ENCODE measurements around the gene ZNF605.
"Not testable (repeated sequence)": the region's sequence is repeated elsewhere in the genome, so short reads cannot be mapped to it uniquely, and the experiment has no call there.

Gene ZNF605

DNA sequence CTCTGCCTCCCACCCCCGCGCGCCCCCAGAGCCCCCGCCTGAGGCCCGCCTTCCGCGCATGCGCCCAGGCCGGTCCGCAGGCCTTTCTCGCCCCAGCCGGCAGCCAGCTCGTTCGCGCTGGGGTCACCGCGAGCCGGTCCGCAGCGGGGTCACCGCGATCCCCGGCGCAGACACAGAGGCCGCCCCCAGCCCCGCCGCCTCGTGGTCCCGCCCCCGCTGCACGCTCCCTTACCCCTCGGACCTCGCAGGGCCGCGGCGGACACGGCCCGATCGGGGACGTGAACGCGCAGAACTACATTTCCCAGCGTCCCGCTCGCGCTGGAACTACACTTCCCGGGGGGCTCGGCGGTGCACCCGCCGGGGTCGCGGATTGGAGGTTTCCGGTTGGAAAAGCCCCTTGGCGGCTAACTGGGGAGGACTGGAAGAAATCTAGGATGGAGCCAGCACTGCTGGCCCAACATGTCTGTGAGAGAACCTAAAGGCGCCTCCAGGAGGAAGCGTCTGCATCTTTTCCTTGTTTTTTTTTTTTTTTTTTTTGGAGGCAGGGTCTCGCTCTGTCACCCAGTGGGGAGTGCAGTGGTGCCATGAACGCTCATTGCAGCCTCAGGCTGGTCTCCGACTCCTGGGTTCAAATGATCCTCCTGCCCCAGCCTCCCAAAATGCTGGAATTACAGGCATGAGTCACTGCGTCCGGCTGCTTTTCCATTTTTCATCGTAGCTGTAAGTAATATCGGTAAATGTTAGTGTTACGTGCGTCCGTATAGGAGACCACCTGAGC, at the start of gene ZNF605:
Gene ZNF605, minus strand, starts transcription at position 296 of the 778 bp plus-strand sequence. CDS start 10,671 bp downstream, outside the sequence.
- DNase-seq (ENCODE audit: low read depth): peak; percentile 73

DNA sequence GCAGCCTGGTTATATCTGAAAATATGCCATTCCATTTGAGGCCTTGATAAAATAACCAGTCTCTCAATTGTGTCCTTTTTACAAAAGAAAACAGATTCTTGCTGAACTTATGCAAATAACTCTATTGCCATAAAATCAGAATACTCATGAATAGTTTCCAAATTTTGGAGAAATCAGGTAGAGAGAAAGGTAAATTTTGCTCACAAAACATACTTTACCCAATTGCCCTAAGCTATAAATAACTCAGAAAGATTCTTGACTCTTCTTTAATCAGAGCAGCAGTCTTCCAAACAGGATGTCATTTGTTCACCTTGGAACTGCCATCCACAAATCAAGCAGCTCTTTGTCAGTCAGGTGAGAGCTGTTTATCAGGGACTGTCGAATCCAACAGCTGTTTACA, 42.6 kb upstream of the ZNF605 start:
- no peak for DNase-seq (ENCODE audit: low read depth)

DNA sequence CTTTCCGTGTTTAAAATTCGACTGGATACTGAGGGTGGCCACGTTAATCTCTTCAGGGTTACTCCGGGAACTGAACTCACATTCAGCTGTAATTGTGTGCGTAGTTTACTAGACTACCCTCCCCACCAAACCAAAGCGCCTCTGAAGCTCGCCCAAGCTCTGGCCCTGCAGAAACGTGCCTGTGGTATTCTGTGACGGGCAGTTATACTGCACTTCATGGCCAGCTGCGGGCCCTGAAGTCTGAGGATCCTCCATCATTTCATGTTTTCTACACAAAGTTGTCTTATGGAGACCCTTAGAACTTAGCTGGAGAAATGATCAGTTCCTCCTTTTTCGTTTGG, 30.7 kb upstream of the ZNF605 start:
- no peak for DNase-seq (ENCODE audit: low read depth)

DNA sequence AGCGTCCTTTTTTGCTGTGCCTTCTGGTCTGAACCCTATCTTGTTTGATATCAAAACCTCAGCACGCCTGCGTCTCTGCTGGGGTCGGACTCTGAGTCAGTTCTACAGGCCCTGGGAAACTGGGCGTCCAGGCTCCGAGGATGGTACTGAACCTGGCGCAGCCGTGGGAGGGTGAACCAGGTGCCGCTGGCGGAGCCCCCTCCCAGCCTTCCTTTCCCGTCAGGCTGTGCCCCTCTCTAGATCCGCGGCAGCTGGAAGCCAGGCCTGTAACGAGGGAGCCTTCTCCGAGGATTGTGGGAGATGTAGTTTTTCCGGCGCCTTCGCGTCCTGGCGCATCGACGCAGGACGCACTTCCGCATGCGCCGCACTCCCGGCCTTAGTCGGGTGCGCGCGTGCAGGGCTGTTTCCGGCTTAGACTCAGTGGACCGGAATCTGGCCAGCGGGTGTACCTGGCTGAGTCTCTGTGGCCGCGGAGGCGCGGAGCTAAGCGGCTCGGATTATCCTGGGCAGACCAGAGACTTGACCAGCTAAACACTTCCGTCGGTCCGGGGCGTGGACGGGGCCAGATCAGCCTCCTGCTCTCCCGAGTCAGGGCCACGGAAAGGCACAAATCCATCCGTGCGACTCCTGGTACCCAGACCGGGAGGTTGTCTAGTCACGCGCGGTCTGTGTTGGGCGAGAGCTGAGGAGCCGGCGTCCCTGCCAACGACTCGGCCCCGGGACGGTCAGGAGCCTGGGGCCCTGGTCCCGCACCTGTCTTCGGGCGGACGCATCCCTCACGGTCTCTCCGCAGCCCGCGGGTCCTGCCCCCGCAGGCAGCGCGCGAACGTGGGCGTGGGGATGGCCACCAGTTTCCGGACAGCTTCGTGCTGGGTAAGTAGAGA, 30.1 kb upstream of the ZNF605 start, which contains the start of gene ZNF26:
Gene ZNF26, plus strand, starts transcription at position 367 of the 884 bp plus-strand sequence. Its CDS starts 474 bp downstream, at position 841.
- DNase-seq (ENCODE audit: low read depth): peak; percentile 80

DNA sequence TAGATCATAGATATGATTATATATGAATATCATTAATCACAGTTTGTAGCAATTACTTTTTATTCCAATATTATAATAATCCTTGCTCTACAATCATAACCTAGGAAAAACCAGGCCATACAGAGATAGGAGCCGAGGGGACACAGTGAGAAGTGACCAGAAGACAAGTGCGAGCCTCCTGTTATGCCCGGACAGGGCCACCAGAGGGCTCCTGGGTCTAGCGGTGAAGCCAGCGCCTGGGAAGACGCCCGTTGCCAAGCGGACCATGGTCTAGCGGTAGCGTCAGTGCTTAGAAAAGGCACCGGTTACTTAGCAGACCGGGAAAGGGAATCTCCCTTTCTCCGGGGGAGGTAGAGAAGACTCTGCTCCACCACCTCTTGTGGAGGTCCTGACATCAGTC, 20.8 kb upstream of the ZNF605 start:
- not testable (repeated sequence) for DNase-seq (ENCODE audit: low read depth)

DNA sequence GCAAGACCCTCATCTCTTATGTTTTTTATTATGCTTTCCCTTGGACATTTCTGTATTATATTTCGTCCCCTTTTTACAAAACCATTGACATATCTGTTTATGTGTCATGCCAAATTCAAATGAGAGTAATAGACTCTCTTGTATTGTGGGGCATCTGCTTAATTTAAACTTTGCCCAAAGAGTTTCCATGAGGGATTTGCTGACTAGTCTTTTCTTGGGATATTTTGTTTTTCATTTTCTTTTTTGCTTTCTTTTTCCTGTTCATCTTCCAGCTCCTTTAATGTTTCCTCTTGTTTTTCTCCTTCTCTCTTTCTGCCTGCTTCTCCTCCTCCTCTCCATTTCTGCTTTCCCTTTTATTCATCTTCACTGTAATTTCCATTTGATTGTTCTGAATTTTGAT, 16.3 kb upstream of the ZNF605 start:
- DNase-seq (ENCODE audit: low read depth): no peak

DNA sequence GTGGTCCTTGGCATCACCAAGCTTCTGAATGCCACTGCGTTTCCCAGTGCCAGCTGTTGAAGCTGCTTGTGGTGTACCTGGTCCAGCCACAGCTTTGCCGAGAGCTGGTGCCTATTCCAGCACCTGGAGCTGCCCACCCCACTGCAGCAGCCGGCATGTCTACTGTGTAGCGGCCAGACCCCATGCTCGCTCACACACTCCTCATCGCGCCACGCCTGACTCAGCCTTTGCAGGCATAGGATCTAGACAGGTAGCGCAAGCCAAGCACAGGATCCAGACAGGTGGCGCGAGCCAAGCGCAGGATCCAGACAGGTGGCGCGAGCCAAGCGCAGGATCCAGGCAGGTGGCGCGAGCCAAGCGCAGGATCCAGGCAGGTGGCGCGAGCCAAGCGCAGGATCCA, 11.6 kb upstream of the ZNF605 start:
- no peak for DNase-seq (ENCODE audit: low read depth)

DNA sequence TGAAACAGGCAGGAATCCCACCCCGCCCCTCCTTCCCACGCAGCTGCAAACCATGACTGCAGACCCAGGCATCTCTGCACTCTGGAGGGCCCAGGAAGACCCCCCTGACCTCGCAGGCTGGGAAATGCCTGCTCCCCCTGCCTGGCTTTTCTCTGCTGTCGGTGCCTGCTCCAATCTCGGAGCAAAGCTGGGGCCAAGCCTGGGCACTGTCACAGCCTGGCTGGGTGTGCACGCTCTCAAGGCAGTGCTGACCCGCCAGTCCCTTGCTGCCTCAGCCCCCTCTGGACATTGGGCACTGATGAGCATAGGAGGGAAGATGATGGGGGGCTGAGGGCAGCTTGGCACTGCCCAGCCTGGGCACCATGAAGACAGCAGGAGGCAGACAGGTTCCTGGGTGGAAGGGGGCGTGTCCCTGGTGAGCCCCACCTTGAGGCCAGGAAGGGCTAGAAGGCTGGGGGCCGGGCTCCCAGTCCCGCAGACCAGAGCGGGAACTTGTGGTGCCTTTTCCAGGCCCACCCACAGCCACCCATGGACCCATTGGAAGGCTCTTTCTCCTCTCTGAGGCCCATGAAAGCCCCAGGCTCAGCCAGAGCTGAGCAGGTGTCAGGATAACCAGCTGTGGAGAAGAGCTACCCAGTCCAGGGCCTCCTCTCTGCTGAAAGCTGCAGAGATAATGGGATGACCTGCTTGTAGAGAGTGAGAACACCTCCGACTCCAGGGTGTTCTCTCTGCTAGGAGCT, 10.7 kb upstream of the ZNF605 start:
- no peak for DNase-seq (ENCODE audit: low read depth)

DNA sequence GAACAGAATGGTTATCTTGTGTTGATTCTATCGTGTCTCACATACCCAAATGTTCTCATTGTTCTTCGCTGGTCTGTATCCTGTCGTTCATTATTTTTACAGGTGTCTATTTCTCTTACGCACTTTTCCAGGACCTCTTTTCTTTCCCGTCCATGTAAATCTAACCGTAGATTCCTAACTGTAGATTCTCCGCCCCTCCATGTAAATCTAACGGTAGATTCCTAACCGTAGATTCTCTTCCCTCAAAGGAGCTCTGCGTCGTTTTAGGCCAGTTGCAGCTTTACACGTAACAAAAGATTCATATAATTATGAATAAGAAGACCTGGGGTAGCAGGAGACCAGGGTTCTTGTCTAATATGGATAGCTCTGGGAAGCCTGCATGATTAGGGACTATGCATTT, 9.7 kb upstream of the ZNF605 start:
- no peak for DNase-seq (ENCODE audit: low read depth)

DNA sequence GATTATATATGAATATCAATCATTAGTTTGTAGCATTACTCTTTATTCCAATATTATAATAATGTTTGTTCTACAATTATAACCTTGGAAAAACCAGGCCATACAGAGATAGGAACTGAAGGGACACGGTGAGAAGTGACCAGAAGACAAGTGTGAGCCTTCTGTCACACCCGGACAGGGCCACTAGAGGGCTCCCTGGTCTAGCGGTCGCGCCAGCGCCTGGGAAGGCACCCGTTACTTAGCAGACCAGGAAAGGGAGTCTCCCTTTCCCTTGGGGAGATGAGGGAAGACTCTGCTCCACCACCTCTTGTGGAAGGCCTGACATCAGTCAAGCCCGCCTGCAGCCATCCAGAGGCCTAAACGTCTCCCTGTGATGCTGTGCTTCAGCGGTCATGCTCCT, 7.8 kb upstream of the ZNF605 start:
- not testable (repeated sequence) for DNase-seq (ENCODE audit: low read depth)

DNA sequence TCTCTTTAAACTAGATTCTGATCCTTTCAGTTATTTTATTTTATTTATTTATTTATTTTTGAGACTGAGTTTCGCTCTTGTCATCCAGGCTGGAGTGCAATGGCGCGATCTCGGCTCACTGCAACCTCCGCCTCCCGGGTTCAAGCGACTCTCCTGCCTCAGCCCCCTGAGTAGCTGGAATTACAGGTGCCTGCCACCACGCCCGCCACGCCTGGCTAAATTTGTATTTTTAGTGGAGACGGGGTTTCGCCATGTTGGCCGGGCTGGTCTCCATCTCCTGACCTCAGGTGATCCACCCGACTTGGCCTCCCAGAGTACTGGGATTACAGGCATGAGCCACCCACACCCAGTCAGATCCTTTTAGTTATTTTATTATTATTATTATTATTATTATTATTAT, 5.7 kb upstream of the ZNF605 start:
- DNase-seq (ENCODE audit: low read depth): not testable (repeated sequence)

DNA sequence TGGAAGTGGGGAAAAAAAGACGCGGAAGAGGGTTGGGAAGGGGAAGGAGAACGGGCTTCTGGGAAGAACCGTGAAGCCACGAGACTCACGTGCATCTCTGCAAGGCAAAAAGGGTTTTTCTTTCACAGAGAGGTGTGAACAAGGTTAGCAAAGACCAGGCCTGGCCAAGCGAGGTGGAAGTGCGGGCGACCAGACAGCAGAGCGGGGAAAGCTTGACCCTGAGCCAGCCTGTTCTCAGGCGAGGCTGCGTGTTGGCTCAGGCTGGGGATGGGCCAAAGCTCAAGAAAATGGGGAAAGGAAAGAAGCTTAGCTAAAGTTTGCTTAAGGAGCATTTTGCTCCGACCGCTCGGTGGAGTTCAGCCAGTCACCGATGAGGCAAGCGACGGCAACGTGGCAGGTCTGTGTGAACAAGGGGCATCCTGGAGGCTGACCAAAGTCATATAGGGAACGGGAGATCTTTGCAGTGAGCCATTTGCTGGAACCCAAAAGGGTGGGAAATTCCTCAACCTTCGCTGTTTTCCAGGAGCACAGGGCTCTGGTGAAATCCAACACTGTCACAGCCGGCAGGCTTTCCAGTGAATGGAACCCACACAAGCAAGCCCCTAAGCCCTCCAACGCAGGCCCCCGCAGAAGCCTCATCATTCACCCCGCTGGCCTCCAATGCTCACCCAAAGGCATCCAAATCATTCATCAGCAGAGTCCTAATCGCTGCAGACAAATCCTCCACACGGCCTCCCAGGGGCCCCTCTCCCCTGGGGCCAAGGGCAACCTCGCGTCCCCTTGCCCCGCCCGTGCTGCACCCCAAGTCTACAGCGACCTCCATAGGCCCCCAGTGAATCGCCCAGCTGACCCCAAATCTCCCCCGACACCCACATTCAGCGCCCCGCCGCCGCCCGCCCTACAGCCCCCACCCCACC, 754 bp downstream of the ZNF605 start:
- no peak for DNase-seq (ENCODE audit: low read depth)

DNA sequence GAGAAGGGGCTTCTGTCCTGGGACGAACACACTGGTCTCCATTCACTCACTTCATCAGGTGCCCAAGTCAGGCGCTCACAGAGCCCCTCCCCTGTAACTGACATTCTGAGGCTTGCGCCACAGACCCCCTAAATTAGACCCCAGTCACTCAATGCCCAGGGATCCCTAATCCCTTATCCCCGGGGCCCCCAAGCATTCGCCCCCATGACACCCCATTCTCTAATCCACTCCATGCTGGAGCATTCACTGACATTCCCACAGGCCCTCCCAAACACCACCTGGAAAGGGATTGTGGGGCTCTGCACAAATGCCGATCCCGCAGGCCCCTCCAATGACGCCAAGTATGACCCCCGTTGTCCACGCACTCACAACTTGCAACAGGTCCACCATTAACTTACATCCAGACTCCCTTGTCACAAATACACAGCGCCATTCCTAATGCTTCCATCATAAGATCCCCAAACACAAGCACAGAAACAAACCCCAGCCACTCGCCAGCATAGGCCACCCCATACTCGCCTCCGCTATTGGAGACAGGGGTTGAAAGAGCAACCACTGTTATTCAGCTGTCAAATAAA, 1.5 kb downstream of the ZNF605 start:
- no peak for DNase-seq (ENCODE audit: low read depth)

DNA sequence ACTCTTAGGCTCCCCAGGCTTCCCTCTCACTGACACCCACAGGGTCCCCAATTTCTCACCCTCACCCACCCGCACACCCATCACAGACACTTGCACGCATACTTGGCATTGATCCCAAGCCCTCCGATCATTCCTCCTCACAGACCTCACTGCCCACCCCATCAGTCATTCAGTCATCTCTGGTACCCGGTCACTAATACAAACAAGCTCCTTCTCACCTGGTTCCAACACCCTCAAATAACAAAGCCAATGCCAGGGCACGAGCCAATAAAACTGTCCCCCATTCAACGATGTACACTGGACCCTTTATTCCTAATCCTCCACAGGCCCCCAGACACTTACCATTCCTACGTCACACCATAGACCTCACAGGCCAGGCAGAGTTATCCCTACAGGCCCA, 2.3 kb downstream of the ZNF605 start:
- no peak for DNase-seq (ENCODE audit: low read depth)

DNA sequence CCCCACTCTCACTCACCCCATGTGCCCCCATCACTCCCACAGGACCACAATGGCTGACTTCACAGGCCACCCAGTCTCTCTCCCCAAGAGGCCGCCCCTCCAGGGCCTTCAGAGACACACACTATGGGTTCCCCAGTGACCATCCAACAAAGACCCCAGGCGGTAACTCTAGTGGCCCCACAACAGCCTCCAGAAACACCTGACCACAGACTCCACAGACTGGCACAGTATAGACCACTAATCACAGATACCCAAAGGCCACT, 3.0 kb downstream of the ZNF605 start:
- DNase-seq (ENCODE audit: low read depth): no peak

DNA sequence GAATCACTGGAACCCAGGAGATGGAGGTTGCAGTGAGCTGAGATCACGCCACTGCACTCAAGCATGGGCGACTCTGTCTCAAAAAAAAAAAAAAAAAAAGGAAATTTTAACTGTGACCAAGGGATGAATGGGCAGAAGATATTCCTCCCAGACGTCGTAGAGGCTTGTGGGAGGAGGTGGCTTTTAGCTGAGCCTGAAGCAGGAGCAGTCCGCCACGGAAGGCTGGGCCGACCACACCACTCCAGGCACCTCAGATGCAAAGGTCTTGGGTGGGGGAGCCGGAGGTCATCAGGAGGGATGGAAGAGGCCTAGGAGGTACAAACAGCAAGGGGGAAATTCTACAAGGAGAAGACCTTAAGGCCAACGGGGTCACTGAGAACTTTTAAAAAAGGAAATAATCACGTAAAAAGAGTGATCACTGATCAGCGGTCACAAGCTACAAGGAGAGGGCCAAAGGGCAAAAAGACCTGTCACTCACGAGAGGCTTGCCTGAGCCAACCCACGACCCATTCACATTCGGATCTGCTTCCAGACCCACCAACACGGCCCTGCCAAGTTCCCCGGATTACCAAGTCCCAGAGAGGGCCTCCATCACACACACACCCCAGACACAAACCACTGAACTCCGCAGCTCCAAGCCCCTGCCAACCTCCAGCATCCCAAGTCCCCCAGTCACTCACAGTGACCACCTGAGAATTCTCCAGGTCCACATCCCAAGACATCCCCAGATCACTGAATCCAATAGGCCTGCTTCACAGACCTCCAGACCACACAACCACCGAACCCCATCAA, 3.5 kb downstream of the ZNF605 start:
- DNase-seq (ENCODE audit: low read depth): no peak

DNA sequence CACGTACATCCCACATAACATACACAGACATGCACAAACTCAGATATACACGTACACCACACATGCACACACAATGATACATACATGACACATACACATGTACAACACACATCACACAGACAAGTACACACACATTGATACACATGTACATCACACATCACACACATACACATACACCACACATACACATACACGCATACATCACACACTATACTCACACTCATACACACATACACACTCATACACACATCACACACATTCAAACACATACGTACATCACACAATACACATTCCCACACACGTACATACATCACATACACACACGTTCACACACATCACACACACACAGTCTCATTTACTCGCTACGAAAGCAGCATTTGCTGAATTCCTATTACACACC, 4.5 kb downstream of the ZNF605 start:
- no peak for DNase-seq (ENCODE audit: low read depth)

DNA sequence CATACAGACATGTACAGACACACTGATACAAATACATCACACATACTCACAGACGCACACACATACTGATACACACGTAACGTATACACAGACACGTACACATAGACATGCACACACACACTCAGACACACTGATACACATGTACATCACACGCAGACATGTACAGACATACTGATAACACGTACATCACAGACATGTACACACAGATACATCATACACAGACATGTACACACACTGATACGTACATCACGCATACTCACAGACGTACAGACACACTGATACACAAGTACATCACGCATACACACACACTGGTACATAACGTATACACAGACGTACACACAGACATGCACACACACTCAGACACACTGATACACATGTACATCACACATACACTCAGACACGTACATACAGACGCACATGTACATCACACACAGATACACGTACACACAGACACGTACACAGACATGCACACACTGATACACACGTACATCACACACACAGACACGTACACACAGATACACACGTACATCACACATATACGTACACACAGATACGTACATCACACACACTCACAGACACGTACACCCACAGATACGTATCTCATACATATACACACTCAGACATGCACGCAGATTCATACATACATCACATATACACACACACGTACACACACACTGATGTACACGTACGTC, 5.1 kb downstream of the ZNF605 start:
- DNase-seq (ENCODE audit: low read depth): no peak

DNA sequence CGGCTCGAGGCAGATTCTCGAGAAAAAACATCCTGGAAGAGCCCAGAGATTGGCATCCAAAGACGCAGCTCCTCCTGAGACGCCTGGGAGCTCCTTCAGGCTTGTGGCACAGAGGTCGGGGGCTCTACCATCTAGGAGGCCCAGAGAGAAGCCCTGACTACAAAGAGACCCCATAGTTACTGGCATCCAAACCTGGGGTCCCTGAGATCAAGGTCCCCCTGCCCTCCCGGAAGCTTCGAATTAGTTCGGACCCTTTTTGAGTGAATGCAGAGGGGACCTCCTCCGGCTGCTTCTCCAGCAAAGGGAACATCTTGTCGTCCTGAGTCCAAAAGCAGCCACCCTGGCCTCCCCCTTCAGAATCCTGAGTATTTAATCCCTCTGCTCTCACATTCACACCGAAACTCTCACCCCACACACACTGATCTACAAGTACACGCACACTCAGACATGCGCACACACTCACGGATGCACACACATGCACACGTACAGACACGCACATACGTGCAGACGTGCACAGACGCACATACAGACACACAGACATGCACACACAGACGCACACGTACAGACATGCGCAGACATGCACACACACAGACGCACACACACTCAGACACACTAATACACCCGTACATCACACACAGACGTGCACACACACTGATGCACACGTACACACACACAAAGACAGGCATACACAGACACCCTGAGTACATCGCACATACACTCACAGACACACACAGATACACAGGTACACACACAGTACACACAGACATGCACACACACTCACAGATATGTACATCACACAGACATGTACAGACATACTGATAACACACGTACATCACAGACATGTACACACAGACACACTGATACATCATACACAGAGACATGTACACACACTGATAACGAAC, 5.9 kb downstream of the ZNF605 start:
- no peak for DNase-seq (ENCODE audit: low read depth)
